ENCODE measurements around the gene SLC9A3.

SLC9A3 gene

DNA sequence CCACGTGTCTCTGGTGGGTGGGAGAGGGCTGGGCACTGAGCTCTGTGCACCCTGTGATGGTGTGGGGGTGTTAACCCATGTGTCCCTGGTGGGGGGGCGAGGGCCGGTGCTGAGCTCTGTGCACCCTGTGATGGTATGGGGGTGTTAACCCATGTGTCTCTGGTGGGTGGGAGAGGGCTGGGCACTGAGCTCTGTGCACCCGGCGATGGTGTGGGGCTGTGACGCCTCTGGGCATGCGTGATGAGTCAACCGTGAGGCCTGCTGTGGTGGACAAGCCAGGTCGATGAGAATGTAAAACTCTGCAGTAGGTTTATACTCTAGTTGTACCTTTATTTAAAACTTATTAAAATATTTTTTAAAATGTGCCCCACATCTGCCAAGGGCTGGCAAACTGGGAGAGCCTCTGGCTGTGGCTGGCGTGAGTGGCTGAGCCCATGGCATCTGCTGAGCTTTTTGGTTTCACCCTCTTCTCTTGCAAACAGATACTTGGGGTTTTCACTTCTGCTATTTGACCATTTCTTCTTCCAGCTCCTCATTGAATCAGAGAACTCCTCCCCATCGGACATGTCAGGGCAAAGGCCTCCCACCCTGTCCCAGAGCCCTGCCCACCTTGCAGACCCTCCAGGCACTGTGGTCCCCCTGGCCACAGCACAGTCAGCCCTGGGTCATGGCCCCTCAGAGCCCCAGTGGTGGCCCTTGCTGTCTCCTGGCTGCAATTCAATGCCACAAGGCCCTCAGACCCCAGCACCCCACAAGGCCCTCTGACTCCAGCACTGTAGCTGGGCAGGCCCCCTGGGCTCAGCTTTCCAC is 99.7 kb downstream of the SLC9A3 start:
- CTCF ChIA-PET = interaction anchor here (0.7 to 3.3 kb wide), 14 partner anchors 10 to 108 kb away, joined by 3 to 22 read pairs (median 5); partner anchors contain the start of gene AHRR
- peak; percentile 86 for DNase-seq (ENCODE audit: extremely low spot score)
- TF ChIP-seq CTCF (IDR thresholded peaks at IDR 0.05; ENCODE audit: control extremely low read depth, extremely low read depth, low read depth, missing control alignments) = no peak
- POLR2A ChIA-PET = interaction anchor here (0.8 to 0.9 kb wide), 2 partner anchors 20 to 30 kb away, joined by 3 read pairs; no protein-coding TSS in a partner anchor

DNA sequence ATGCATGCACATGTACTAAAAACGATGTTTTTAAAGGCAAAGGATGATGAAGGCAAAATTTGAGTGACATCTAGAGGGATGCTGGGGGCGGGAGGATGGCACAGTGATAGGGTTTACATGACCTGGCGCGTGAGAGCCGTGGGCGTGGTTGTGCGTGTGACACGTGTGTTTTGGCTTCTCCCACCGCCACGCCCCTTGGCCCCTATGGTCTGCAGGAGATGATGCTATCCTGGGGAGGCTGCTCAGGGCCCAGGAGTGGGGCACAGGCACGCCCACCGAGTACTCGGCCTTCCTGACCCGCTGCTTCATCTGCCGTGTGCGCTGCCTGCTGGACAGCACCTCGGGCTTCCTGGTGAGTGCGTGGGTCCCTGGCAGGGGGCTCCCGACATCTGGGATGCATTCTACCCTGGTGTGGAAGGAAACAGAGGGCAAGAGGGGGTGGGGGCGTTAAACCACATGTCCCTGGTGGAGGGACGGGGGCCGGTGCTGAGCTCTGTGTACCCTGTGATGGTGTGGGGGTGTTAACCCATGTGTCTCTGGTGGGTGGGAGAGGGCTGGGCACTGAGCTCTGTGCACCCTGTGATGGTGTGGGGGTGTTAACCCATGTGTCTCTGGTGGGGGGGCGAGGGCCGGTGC is 100.5 kb downstream of the SLC9A3 start:
- TF ChIP-seq CTCF (IDR thresholded peaks at IDR 0.05; ENCODE audit: control extremely low read depth, extremely low read depth, low read depth, missing control alignments) = no peak
- DNase-seq (ENCODE audit: extremely low spot score) = no peak
- ChIA-PET CTCF (interaction anchor here (0.7 to 3.3 kb wide), 10 partner anchors 10 to 107 kb away, joined by 3 to 22 read pairs (median 4); no protein-coding TSS in a partner anchor), POLR2A (no interaction called here)

DNA sequence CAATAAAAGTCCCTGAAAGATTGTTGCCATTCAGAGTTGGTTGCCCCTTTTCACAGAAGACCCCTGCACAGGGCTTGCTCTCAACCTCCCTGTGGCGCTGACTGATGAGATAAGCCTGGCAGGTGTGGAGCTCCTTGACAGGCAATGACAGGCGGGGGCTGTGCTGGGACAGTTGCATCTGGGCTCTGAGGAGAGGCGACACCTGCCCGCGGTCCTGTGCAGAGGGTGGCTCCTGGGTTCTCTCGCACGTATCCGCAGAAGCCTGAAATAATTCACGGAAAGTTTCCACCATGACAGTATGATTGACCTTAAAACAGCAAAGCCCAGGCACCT is 101.0 kb downstream of the SLC9A3 start:
- POLR2A ChIA-PET = no interaction called here
- TF ChIP-seq CTCF (IDR thresholded peaks at IDR 0.05; ENCODE audit: control extremely low read depth, extremely low read depth, low read depth, missing control alignments) = no peak
- CTCF ChIA-PET = interaction anchor here (1.8 to 3.3 kb wide), 2 partner anchors 16 to 106 kb away, joined by 7 to 22 read pairs; no protein-coding TSS in a partner anchor
- no peak for DNase-seq (ENCODE audit: extremely low spot score)

- CTCF ChIA-PET = interaction anchor here (1.0 to 1.8 kb wide), 2 partner anchors 8 to 17 kb away, joined by 5 to 7 read pairs; no protein-coding TSS in a partner anchor
- POLR2A ChIA-PET = no interaction called here
- no peak for DNase-seq (ENCODE audit: extremely low spot score)
- no peak for TF ChIP-seq CTCF (IDR thresholded peaks at IDR 0.05; ENCODE audit: control extremely low read depth, extremely low read depth, low read depth, missing control alignments)
Observed at GRCh38 chr5:422323-423232, 101.7 kb downstream of the SLC9A3 start.

GRCh38 chr5:421901-422300 is 102.3 kb downstream of the SLC9A3 start:
- POLR2A ChIA-PET = no interaction called here

More at GRCh38 chr5:421901-422300, 102.3 kb downstream of the SLC9A3 start:
- DNase-seq (ENCODE audit: extremely low spot score) = no peak
- no peak for TF ChIP-seq CTCF (IDR thresholded peaks at IDR 0.05; ENCODE audit: control extremely low read depth, extremely low read depth, low read depth, missing control alignments)
- CTCF ChIA-PET = interaction anchor here (1.0 kb wide), 1 partner anchor 9 kb away, joined by 5 read pairs; no protein-coding TSS in a partner anchor
